Measurements from ENCODE around the gene OGDH.

DNA sequence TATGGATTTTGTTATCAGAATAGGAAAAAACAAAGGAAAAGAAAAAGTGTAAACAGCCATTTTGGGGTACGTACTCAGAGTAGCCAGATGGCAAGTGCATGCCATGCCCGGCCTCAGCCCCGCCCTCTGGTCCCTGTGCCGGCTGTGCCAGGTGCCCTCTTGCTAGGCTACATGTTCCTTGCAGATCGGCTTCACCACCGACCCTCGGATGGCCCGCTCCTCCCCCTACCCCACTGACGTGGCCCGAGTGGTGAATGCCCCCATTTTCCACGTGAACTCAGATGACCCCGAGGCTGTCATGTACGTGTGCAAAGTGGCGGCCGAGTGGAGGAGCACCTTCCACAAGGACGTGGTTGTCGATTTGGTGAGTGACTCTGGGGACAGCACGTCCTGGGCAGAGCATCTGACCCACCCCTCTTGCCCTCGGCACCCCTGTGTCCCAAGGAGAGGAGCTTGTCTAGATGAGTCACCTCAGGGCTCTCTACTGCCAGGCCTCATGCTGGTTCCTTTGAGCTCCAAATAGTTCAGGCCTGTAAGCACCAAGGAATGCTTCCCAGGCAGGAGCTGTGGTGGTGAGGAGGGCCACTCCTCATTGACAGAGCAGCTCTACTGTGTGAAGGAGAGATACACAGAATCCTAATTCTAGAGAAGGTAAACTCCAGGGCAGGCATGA lies 87.3 kb downstream of the OGDH start:
- TF ChIP-seq SP1 (IDR thresholded peaks at IDR 0.05) (no peak), TAF1 (conservative IDR thresholded peaks at IDR 0.05) (no peak), YY1 (IDR thresholded peaks at IDR 0.05) (no peak), CTCF (IDR thresholded peaks at IDR 0.05; ENCODE audit: low read depth, low read length, missing input control) (no peak), MAX (IDR thresholded peaks at IDR 0.05) (no peak), EGR1 (IDR thresholded peaks at IDR 0.05; ENCODE audit: low read depth in 2 of 2) (no peak), GABPA (IDR thresholded peaks at IDR 0.05 in 1 of 2, conservative IDR thresholded peaks at IDR 0.05 in 1 of 2) (no peak), RAD21 (IDR thresholded peaks at IDR 0.05) (no peak), FOXA1 (IDR thresholded peaks at IDR 0.05) (no peak), HNF4A (conservative IDR thresholded peaks at IDR 0.05) (no peak), JUND (IDR thresholded peaks at IDR 0.05) (no peak)
- TF ChIP-seq, protein P1, sequence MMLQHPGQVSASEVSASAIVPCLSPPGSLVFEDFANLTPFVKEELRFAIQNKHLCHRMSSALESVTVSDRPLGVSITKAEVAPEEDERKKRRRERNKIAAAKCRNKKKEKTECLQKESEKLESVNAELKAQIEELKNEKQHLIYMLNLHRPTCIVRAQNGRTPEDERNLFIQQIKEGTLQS (IDR thresholded peaks at IDR 0.05) = no peak
- TF ChIP-seq, protein P2, sequence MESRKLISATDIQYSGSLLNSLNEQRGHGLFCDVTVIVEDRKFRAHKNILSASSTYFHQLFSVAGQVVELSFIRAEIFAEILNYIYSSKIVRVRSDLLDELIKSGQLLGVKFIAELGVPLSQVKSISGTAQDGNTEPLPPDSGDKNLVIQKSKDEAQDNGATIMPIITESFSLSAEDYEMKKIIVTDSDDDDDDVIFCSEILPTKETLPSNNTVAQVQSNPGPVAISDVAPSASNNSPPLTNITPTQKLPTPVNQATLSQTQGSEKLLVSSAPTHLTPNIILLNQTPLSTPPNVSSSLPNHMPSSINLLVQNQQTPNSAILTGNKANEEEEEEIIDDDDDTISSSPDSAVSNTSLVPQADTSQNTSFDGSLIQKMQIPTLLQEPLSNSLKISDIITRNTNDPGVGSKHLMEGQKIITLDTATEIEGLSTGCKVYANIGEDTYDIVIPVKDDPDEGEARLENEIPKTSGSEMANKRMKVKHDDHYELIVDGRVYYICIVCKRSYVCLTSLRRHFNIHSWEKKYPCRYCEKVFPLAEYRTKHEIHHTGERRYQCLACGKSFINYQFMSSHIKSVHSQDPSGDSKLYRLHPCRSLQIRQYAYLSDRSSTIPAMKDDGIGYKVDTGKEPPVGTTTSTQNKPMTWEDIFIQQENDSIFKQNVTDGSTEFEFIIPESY (IDR thresholded peaks at IDR 0.05) = no peak
- TF ChIP-seq, protein P3, sequence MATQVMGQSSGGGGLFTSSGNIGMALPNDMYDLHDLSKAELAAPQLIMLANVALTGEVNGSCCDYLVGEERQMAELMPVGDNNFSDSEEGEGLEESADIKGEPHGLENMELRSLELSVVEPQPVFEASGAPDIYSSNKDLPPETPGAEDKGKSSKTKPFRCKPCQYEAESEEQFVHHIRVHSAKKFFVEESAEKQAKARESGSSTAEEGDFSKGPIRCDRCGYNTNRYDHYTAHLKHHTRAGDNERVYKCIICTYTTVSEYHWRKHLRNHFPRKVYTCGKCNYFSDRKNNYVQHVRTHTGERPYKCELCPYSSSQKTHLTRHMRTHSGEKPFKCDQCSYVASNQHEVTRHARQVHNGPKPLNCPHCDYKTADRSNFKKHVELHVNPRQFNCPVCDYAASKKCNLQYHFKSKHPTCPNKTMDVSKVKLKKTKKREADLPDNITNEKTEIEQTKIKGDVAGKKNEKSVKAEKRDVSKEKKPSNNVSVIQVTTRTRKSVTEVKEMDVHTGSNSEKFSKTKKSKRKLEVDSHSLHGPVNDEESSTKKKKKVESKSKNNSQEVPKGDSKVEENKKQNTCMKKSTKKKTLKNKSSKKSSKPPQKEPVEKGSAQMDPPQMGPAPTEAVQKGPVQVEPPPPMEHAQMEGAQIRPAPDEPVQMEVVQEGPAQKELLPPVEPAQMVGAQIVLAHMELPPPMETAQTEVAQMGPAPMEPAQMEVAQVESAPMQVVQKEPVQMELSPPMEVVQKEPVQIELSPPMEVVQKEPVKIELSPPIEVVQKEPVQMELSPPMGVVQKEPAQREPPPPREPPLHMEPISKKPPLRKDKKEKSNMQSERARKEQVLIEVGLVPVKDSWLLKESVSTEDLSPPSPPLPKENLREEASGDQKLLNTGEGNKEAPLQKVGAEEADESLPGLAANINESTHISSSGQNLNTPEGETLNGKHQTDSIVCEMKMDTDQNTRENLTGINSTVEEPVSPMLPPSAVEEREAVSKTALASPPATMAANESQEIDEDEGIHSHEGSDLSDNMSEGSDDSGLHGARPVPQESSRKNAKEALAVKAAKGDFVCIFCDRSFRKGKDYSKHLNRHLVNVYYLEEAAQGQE (IDR thresholded peaks at IDR 0.05) = no peak
